GM23338 (cell line): Measurements from ENCODE around the gene TTC33. TPM values are rescaled to one million over a fixed set of nuclear protein-coding genes. Genes with fewer than 3 reads are reported as not detected.

Source experiments
- ATAC-seq: fragments of 200-7000 bp; cut with Tn5 transposase; 3 replicates; pipeline ENCODE4 v1.9.1; 2020
- DNase-seq: peaks from one replicate; pipeline ENCODE4 v3.0.0-alpha.2; 2015; ENCODE audit warnings: low spot score
- H2AFZ ChIP-seq: fragments of 200-600 bp; sonication (generic); 2 replicates; pipeline ENCODE4 v1.8.0; 2016; ENCODE audit warnings: antibody characterized with exemption, mild to moderate bottlenecking, moderate library complexity
- H3F3A ChIP-seq: fragments of 200-600 bp; sonication (generic); replicated peaks from 2 replicates; pipeline ENCODE4 v1.8.0; 2017; ENCODE audit warnings: antibody characterized with exemption, mixed run types, low read depth
- H3K27ac ChIP-seq: fragments of 200-600 bp; sonication (generic); 2 replicates; pipeline ENCODE4 v1.6.1; 2016; ENCODE audit warnings: low read depth
- H3K27me3 ChIP-seq: fragments of 200-600 bp; sonication (generic); 2 replicates; pipeline ENCODE4 v1.8.0; 2016; ENCODE audit warnings: mild to moderate bottlenecking, mixed run types, moderate library complexity; ENCODE audit not compliant: insufficient read depth
- H3K36me3 ChIP-seq: fragments of 200-600 bp; sonication (generic); 2 replicates; pipeline ENCODE4 v1.8.0; 2016; ENCODE audit warnings: mild to moderate bottlenecking; ENCODE audit not compliant: insufficient read depth
- H3K4me1 ChIP-seq: fragments of 200-600 bp; sonication (generic); 2 replicates; pipeline ENCODE4 v1.8.0; 2016; ENCODE audit warnings: mild to moderate bottlenecking, moderate library complexity; ENCODE audit not compliant: insufficient read depth
- H3K4me2 ChIP-seq: fragments of 200-600 bp; sonication (generic); 2 replicates; pipeline ENCODE4 v1.7.1; 2017; ENCODE audit warnings: mixed run types
- H3K4me3 ChIP-seq: fragments of 200-600 bp; sonication (generic); 2 replicates; pipeline ENCODE4 v1.6.1; 2016; ENCODE audit warnings: mixed run types
- H3K79me2 ChIP-seq: fragments of 200-600 bp; sonication (generic); replicated peaks from 2 replicates; pipeline ENCODE4 v1.8.0; 2017; ENCODE audit warnings: mild to moderate bottlenecking; ENCODE audit not compliant: insufficient read depth
- H3K9me2 ChIP-seq: fragments of 200-600 bp; sonication (generic); 2 replicates; pipeline ENCODE4 v1.8.0; 2017; ENCODE audit not compliant: insufficient read depth
- H4K20me1 ChIP-seq: fragments of 200-600 bp; sonication (generic); replicated peaks from 2 replicates; pipeline ENCODE4 v1.8.0; 2017; ENCODE audit warnings: mild to moderate bottlenecking; ENCODE audit not compliant: insufficient read depth
- H3K27ac Mint-ChIP-seq: 2 replicates; pipeline ENCODE4 v1.8.0; 2020; ENCODE audit warnings: inconsistent platforms, mild to moderate bottlenecking, moderate library complexity, mixed read lengths
- H3K27me3 Mint-ChIP-seq: 3 replicates; pipeline ENCODE4 v1.8.0; 2022; ENCODE audit warnings: low read depth, mild to moderate bottlenecking, moderate library complexity, mixed read lengths, inconsistent platforms; ENCODE audit not compliant: insufficient read depth, poor library complexity
- H3K36me3 Mint-ChIP-seq: 3 replicates; pipeline ENCODE4 v1.8.0; 2021; ENCODE audit warnings: low read depth, mild to moderate bottlenecking, inconsistent platforms, moderate library complexity, mixed read lengths
- H3K4me1 Mint-ChIP-seq: 3 replicates; pipeline ENCODE4 v1.8.0; 2020; ENCODE audit warnings: mild to moderate bottlenecking, inconsistent platforms, mixed read lengths
- H3K4me3 Mint-ChIP-seq: 3 replicates; pipeline ENCODE4 v1.8.0; 2021; ENCODE audit warnings: moderate library complexity, mild to moderate bottlenecking, inconsistent platforms, mixed read lengths
- H3K9me3 Mint-ChIP-seq: 3 replicates; pipeline ENCODE4 v1.8.0; 2020; ENCODE audit warnings: moderate library complexity, mild to moderate bottlenecking, inconsistent platforms, mixed read lengths
- CREB1 ChIP-seq: fragments of 250-450 bp; sonication (Bioruptor Pico); IDR thresholded peaks from 2 replicates; pipeline ENCODE4 v1.5.0; 2020; ENCODE audit warnings: low read depth, mild to moderate bottlenecking, moderate library complexity
- EZH2 ChIP-seq: fragments of 200-600 bp; sonication (generic); IDR thresholded peaks from one replicate; pipeline ENCODE4 v1.8.0; 2017; ENCODE audit warnings: antibody characterized with exemption, mild to moderate bottlenecking, low read depth; ENCODE audit not compliant: unreplicated experiment
- EZH2phosphoT487 ChIP-seq: fragments of 200-600 bp; sonication (generic); IDR thresholded peaks from one replicate; pipeline ENCODE4 v1.8.1; 2018; ENCODE audit warnings: antibody characterized with exemption; ENCODE audit not compliant: unreplicated experiment
- ZNF331 ChIP-seq: fragments of 250-450 bp; sonication (Bioruptor Pico); IDR thresholded peaks from 2 replicates; pipeline ENCODE4 v1.5.0; 2020; ENCODE audit warnings: low read depth, mild to moderate bottlenecking, moderate library complexity
- polyA plus RNA-seq: library from polyadenylated mRNA; unstranded; fragments of >200 nt; fragmentation: Nextera tagmentation; extraction: Ambion mirVana; gene quantifications from 2 replicates; pipeline ENCODE4 v1.2.1, GENCODE V29; 2016
- total RNA-seq: library from RNA; depleted of rRNA; stranded (reverse); fragments of >200 nt; shearing (Covaris generic); gene quantifications from 2 replicates; pipeline ENCODE4 v1.2.3, GENCODE V29; 2014
- TF ChIP-seq, protein P1 (sequence below): IDR thresholded peaks from 2 replicates; pipeline ENCODE4 v1.6.1; 2016; ENCODE audit warnings: antibody characterized with exemption
- TF ChIP-seq, protein P2 (sequence below): fragments of 250-450 bp; sonication (Bioruptor Pico); IDR thresholded peaks from 2 replicates; pipeline ENCODE4 v1.5.0; 2020; ENCODE audit warnings: mild to moderate bottlenecking, moderate library complexity

The TTC33 gene
- total and polyA plus RNA-seq, 2 experiments from 2014 or later = 4.1 to 11.5 TPM

DNA sequence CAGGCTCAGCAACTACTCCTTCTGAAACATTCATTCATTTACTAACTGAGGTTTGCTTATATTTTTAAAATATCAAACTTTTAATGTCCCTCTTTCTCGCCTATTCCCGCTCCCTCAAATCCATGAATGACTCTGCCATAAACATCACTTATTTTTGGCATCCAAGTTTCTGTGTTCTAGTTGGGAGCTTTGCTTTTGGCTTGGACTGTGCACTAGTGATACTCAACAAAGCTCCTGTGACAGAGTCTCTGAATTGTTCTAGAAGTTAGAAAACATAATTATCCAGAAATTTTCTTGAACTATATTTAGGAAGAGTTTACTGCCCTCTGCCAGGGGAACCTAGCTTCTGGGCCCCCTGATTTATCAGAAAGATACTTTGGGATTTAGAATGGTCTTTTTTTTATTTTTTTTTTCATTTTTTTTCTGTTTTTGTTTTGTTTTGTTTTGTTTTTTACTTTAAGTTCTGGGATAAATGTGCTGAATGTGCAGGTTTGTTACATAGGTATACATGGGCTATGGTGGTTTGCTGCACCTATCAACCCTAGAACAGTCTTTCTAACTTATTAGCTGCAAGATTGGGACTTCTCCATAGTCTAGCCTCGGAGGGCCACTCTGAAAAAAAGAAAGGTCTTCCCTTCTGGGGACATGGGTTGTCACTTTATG is 140.7 kb downstream of the TTC33 start:
- no peaks in the 10 kb centered on the region for H3K4me1 ChIP-seq
- Mint-ChIP-seq H3K4me1 (no peaks in the 10 kb centered on the region), H3K9me3 (no peaks in the 10 kb centered on the region), H3K4me3 (no peak overlapping the region), H3K27me3 (no peaks in the 10 kb centered on the region), H3K27ac (no peak overlapping the region), H3K36me3 (no peaks in the 10 kb centered on the region)
- no peak for DNase-seq
- no peak overlapping the region for H3K27ac ChIP-seq
- no peaks in the 10 kb centered on the region for H3K27me3 ChIP-seq
- no peaks in the 10 kb centered on the region for H3F3A ChIP-seq
- no peaks in the 10 kb centered on the region for H3K9me2 ChIP-seq
- no peaks in the 10 kb centered on the region for H3K36me3 ChIP-seq
- H3K79me2 ChIP-seq = no peaks in the 10 kb centered on the region
- H4K20me1 ChIP-seq = no peaks in the 10 kb centered on the region
- no peak for ATAC-seq
- H3K4me2 ChIP-seq = no peak overlapping the region
- no peak overlapping the region for H2AFZ ChIP-seq
- H3K4me3 ChIP-seq = no peak overlapping the region
- TF ChIP-seq ZNF331 = no peak
- TF ChIP-seq, protein P1, sequence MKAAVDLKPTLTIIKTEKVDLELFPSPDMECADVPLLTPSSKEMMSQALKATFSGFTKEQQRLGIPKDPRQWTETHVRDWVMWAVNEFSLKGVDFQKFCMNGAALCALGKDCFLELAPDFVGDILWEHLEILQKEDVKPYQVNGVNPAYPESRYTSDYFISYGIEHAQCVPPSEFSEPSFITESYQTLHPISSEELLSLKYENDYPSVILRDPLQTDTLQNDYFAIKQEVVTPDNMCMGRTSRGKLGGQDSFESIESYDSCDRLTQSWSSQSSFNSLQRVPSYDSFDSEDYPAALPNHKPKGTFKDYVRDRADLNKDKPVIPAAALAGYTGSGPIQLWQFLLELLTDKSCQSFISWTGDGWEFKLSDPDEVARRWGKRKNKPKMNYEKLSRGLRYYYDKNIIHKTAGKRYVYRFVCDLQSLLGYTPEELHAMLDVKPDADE = no peak
- no peak for TF ChIP-seq EZH2phosphoT487
- TF ChIP-seq EZH2 = no peak
- no peak for TF ChIP-seq CREB1
- TF ChIP-seq, protein P2, sequence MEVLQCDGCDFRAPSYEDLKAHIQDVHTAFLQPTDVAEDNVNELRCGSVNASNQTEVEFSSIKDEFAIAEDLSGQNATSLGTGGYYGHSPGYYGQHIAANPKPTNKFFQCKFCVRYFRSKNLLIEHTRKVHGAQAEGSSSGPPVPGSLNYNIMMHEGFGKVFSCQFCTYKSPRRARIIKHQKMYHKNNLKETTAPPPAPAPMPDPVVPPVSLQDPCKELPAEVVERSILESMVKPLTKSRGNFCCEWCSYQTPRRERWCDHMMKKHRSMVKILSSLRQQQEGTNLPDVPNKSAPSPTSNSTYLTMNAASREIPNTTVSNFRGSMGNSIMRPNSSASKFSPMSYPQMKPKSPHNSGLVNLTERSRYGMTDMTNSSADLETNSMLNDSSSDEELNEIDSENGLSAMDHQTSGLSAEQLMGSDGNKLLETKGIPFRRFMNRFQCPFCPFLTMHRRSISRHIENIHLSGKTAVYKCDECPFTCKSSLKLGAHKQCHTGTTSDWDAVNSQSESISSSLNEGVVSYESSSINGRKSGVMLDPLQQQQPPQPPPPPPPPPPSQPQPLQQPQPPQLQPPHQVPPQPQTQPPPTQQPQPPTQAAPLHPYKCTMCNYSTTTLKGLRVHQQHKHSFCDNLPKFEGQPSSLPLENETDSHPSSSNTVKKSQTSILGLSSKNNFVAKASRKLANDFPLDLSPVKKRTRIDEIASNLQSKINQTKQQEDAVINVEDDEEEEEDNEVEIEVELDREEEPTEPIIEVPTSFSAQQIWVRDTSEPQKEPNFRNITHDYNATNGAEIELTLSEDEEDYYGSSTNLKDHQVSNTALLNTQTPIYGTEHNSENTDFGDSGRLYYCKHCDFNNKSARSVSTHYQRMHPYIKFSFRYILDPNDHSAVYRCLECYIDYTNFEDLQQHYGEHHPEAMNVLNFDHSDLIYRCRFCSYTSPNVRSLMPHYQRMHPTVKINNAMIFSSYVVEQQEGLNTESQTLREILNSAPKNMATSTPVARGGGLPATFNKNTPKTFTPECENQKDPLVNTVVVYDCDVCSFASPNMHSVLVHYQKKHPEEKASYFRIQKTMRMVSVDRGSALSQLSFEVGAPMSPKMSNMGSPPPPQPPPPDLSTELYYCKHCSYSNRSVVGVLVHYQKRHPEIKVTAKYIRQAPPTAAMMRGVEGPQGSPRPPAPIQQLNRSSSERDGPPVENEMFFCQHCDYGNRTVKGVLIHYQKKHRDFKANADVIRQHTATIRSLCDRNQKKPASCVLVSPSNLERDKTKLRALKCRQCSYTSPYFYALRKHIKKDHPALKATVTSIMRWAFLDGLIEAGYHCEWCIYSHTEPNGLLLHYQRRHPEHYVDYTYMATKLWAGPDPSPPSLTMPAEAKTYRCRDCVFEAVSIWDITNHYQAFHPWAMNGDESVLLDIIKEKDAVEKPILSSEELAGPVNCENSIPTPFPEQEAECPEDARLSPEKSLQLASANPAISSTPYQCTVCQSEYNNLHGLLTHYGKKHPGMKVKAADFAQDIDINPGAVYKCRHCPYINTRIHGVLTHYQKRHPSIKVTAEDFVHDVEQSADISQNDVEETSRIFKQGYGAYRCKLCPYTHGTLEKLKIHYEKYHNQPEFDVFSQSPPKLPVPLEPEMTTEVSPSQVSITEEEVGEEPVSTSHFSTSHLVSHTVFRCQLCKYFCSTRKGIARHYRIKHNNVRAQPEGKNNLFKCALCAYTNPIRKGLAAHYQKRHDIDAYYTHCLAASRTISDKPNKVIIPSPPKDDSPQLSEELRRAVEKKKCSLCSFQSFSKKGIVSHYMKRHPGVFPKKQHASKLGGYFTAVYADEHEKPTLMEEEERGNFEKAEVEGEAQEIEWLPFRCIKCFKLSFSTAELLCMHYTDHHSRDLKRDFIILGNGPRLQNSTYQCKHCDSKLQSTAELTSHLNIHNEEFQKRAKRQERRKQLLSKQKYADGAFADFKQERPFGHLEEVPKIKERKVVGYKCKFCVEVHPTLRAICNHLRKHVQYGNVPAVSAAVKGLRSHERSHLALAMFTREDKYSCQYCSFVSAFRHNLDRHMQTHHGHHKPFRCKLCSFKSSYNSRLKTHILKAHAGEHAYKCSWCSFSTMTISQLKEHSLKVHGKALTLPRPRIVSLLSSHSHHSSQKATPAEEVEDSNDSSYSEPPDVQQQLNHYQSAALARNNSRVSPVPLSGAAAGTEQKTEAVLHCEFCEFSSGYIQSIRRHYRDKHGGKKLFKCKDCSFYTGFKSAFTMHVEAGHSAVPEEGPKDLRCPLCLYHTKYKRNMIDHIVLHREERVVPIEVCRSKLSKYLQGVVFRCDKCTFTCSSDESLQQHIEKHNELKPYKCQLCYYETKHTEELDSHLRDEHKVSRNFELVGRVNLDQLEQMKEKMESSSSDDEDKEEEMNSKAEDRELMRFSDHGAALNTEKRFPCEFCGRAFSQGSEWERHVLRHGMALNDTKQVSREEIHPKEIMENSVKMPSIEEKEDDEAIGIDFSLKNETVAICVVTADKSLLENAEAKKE = no peak
